ENCODE data around the gene CFAP99.

Gene CFAP99

DNA sequence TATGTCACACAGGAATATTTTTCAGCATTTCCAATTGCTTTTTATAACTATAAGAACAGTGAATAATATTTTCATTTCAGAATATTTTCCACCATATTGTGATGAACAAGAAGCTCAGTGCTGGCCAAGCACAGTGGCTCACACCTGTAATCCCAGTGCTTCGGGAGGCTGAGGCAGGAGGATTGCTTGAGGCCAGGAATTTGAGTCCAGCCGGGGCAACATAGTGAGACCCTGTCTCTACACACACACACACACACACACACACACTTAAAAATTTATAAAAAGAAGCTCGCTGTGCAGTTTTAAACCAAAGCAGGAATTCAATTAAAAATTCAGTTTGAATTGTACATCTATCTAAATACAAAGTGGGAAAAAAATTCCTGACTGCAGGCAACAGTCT is 3.5 kb upstream of the CFAP99 start:
- no peak for DNase-seq (ENCODE audit: low spot score)
- TF ChIP-seq, protein P1, sequence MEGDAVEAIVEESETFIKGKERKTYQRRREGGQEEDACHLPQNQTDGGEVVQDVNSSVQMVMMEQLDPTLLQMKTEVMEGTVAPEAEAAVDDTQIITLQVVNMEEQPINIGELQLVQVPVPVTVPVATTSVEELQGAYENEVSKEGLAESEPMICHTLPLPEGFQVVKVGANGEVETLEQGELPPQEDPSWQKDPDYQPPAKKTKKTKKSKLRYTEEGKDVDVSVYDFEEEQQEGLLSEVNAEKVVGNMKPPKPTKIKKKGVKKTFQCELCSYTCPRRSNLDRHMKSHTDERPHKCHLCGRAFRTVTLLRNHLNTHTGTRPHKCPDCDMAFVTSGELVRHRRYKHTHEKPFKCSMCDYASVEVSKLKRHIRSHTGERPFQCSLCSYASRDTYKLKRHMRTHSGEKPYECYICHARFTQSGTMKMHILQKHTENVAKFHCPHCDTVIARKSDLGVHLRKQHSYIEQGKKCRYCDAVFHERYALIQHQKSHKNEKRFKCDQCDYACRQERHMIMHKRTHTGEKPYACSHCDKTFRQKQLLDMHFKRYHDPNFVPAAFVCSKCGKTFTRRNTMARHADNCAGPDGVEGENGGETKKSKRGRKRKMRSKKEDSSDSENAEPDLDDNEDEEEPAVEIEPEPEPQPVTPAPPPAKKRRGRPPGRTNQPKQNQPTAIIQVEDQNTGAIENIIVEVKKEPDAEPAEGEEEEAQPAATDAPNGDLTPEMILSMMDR (IDR thresholded peaks at IDR 0.05; ENCODE audit: extremely low read depth, insufficient read depth, missing control alignments), result no peak
- in situ Hi-C loops (cut with MboI; ENCODE audit: low pct_unique_long_range_greater_than_20kb, low sequenced_read_pairs, unreplicated experiment), result no loop called here

DNA sequence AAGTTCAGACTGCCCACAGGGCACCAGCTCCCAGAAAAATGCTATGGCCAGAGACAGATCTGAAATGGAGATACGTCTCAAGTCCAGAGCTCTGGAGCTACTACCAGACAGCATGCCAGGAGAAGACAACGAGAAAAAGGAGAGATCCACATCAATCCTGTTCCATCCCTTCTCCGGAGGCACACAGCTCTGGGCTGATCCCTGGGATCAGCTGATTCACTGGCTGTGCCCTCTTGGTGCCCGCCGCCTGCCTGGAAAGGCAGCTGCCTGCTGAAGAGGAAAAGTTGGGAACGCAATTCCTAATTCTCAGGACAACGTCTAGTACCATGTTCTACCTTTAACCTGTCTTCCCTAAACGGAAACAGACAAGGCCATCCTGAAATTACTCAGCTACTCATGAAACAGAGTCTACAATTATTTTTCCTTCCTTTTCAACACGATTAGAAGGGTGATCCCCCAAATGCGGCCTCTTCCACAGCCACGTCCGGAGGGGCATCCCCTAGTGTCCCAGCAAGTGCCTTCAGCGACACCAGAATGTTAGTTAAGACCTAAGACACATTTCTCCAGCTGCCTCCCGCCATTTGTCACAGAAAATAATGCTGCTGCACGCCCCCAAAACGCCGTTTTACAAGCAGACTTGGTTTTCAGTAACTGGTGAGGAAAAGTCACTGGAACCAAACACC is 2.7 kb upstream of the CFAP99 start:
- no peak for DNase-seq (ENCODE audit: low spot score)
- in situ Hi-C loops (cut with MboI; ENCODE audit: low pct_unique_long_range_greater_than_20kb, low sequenced_read_pairs, unreplicated experiment), result no loop called here
- TF ChIP-seq, protein P1 (IDR thresholded peaks at IDR 0.05; ENCODE audit: extremely low read depth, insufficient read depth, missing control alignments), result no peak

DNA sequence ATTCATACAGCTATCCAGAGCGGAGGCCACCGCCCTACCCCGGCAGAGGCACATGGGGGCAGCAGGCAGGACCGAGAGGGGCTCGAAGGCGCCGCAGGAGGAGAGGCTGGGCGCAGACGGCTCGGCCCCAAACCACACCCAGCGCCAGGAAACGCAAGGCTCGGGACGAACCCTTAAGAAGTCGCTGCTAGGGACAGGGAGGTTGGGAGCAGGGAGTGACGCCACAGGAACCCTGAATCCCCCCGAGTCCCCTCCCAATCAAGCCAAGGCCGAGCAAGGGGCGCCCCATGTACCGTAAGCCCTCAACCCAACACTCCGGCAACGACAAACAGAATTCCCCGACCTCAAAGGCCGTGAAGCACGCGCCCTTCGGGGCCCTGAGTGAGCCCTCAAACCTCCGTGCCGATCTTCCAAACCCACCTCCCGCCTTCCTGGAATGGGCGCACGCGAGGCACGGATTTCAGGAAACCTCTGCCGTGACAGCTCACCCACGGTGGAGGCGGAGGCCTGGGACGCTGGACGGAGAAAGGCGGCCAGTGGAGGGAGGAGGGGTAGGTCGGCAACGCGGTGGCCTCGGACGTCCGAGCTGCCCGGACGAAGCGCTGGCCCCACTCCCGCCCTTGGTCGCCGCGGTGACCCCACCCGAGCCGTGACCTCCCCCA is 2.1 kb upstream of the CFAP99 start:
- DNase-seq (ENCODE audit: low spot score), result no peak
- in situ Hi-C loops (cut with MboI; ENCODE audit: low pct_unique_long_range_greater_than_20kb, low sequenced_read_pairs, unreplicated experiment), result no loop called here
- TF ChIP-seq, protein P1 (IDR thresholded peaks at IDR 0.05; ENCODE audit: extremely low read depth, insufficient read depth, missing control alignments), result no peak

DNA sequence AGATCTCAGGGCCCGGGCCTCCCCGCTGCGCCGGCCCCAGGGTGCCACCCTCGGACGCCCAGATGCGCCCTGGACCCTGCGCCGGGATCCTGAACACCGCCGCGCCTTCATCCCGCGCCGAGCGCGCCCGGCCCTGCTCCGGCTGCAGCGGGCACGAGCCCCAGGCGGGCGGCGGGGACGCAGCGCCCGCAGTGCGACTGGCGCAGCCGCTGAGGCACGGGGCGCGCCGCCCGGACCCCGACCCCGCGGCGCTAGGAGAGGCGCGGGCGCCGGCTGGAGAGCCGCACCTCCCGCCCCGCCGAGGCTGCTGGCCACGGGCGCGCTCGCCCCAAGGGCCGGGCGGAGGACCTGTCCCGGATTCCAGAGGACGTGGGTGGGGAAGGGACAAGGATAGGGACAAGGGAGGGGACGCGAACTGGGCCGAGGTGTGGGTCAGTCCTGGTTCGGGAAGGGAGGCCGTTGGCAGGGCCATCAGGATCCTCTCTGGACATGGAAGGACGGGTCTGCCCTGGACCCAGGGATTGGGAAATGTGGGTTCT is 1.5 kb upstream of the CFAP99 start:
- in situ Hi-C loops (cut with MboI; ENCODE audit: low pct_unique_long_range_greater_than_20kb, low sequenced_read_pairs, unreplicated experiment), result no loop called here
- TF ChIP-seq, protein P1 (IDR thresholded peaks at IDR 0.05; ENCODE audit: extremely low read depth, insufficient read depth, missing control alignments), result no peak
- no peak for DNase-seq (ENCODE audit: low spot score)

DNA sequence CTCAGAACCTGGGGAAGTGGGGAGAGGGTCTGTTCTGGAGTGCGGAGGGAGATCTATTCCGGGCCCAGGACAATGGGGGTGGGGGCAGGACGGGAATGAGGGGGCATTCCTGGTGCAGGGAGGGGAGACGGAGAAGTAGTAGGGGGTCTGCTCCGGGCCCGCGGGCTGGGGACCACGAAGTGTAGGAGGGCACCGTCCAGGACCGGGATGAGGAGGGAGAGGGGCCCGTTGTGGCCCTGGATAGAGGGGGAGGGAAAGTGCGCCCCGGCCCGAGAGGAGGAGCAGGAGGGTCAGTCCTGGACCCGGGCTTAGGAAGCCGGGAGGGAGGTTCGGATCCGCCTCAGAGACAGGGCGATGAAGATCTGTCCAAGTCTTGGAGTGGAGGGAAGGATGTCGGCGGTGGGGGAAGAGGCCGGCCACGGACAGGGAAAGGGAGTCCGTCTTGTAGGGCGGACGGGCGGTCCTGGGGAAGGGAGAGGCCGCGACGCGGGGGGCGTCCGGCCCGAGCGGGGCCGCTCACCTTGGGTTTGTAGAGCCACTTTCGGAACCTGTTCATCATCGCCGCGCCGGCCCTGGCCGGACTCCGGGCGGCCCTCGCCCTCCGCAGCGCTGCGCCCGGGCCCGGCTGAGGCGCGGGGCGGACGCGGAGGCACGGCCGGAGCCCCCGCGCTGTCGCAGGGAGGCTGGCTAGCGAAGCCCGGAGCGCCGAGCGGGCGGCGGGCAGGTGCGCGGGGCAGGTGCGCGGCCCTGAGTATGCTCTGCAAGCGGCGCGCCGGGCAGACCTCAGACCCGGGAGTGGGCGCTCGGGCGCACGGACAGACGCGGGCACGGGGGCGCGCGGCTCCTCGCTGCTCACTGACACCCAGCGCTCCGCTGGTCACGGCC is 748 bp upstream of the CFAP99 start, which contains the start of gene ZFYVE28:
TSS of gene ZFYVE28 (minus strand) at position 881 of the 885 bp plus-strand sequence. CDS start at position 559, 322 bp downstream.
- TF ChIP-seq, protein P1 (IDR thresholded peaks at IDR 0.05; ENCODE audit: extremely low read depth, insufficient read depth, missing control alignments), result no peak
- DNase-seq (ENCODE audit: low spot score), result no peak
- in situ Hi-C loops (cut with MboI; ENCODE audit: low pct_unique_long_range_greater_than_20kb, low sequenced_read_pairs, unreplicated experiment), result no loop called here

DNA sequence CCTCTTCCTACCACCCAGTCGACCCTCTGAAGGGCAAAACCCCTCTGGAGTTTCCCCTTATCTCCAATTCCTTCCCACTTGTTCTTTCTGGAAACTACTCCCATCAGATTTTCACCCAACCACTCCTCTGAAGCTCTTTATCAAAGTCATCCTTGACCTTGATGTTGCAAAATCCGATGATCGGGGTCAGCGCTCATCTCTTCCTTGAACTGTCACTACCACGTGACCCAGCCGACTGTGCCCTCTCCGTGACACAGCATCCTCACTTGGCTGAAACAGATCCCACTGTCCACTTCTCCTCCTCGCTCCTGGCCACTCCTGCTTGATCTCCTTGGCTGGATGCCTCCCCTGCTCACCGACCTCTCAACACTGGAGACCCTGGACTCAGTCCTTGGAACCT is 1.1 kb downstream of the CFAP99 start:
- no peak for DNase-seq (ENCODE audit: low spot score)
- in situ Hi-C loops (cut with MboI; ENCODE audit: low pct_unique_long_range_greater_than_20kb, low sequenced_read_pairs, unreplicated experiment), result no loop called here
- TF ChIP-seq, protein P1 (IDR thresholded peaks at IDR 0.05; ENCODE audit: extremely low read depth, insufficient read depth, missing control alignments), result no peak
